ENCODE results near the gene ZNRD2. TPM values are rescaled to one million over a fixed set of nuclear protein-coding genes. Genes with fewer than 3 reads are reported as not detected.
A peak's percentile ranks its signal among the peaks of the same experiment; 100 is the strongest.

Gene ZNRD2
- total RNA-seq, 1 experiment from 2014 or later = 126 TPM

DNA sequence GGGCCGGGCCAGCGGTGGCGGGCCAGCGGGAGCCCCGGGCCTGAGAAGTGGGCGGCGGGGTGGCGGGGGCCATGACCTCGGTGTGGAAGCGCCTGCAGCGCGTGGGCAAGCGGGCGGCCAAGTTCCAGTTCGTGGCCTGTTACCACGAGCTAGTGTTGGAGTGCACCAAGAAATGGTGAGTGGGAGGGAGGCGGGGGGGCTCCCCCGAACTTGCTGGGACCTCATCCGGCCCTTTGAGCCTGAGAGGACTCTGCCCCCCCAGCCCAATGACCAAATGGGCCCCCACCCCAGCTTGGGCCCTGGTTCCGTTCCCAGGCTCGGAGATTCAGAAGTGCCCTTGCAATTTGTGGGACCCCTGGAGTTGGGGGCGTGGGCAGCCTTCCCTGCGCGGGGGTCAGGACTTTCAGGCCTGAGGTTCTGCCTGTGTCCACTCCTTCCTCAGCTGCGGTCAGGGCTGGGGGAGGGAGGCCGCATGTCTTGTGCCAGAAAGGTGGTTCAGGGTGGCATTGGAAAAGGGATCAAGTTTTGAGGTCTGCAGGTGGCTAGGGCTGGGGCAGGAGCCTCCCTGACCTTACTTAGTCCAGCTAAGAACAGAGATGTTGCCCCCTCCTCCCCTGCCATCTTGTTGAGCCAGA, 6.1 kb downstream of the ZNRD2 start:
- Histone ChIP-seq H3F3A (ENCODE audit: low read length, unreplicated experiment) (peaks cover 4% of the 10 kb centered on the region), H3K4me3 (ENCODE audit: low read length) (peak overlapping the region; percentile 75), H3K9me2 (replicated peaks; ENCODE audit: low read length) (no peaks in the 10 kb centered on the region), H3K79me2 (ENCODE audit: low read length) (peaks cover 35% of the 10 kb centered on the region), H4K20me1 (ENCODE audit: low read length) (peaks cover 5% of the 10 kb centered on the region), H2AFZ (ENCODE audit: low read length) (no peak overlapping the region; the same call in 1 of the 2 replicates), H3K4me2 (ENCODE audit: low read length) (peak overlapping the region; percentile 91), H3K27ac (ENCODE audit: low read length) (peak overlapping the region; percentile 65), H3K4me1 (ENCODE audit: insufficient read depth, low read length) (peaks cover 51% of the 10 kb centered on the region), H3K27me3 (ENCODE audit: low read length) (no peaks in the 10 kb centered on the region), H3K36me3 (ENCODE audit: low read depth, low read length) (no peaks in the 10 kb centered on the region; the same call in 1 of the 2 replicates), H3K9ac (ENCODE audit: low read length) (peak overlapping the region; percentile 76), H3K9me3 (ENCODE audit: low read length) (no peaks in the 10 kb centered on the region)
- no peak for DNase-seq
- TF ChIP-seq EZH2phosphoT487 (IDR thresholded peaks at IDR 0.05; ENCODE audit: borderline replicate concordance, low read length) = no peak
- TF ChIP-seq, protein P1, sequence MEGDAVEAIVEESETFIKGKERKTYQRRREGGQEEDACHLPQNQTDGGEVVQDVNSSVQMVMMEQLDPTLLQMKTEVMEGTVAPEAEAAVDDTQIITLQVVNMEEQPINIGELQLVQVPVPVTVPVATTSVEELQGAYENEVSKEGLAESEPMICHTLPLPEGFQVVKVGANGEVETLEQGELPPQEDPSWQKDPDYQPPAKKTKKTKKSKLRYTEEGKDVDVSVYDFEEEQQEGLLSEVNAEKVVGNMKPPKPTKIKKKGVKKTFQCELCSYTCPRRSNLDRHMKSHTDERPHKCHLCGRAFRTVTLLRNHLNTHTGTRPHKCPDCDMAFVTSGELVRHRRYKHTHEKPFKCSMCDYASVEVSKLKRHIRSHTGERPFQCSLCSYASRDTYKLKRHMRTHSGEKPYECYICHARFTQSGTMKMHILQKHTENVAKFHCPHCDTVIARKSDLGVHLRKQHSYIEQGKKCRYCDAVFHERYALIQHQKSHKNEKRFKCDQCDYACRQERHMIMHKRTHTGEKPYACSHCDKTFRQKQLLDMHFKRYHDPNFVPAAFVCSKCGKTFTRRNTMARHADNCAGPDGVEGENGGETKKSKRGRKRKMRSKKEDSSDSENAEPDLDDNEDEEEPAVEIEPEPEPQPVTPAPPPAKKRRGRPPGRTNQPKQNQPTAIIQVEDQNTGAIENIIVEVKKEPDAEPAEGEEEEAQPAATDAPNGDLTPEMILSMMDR (conservative IDR thresholded peaks at IDR 0.05; ENCODE audit: low read depth, low read length) = no peak
- POLR2A ChIA-PET (ENCODE audit: unreplicated experiment) = interaction anchor here (0.6 kb wide), 2 partner anchors 38 to 539 kb away, joined by 3 to 4 read pairs; no protein-coding TSS in a partner anchor
- CTCF ChIA-PET = interaction anchor here (0.6 kb wide), 2 partner anchors 29 to 446 kb away, joined by 4 read pairs; no protein-coding TSS in a partner anchor
- no peak for ATAC-seq
- intact Hi-C loops (cut with micrococcal nuclease) = loop anchor here (2.0 kb wide), 1 partner anchor 38 kb away; the partner anchor contains the start of genes MAP3K11 and PCNX3
- BruUV-seq (replicated peaks) = no TSS peak

DNA sequence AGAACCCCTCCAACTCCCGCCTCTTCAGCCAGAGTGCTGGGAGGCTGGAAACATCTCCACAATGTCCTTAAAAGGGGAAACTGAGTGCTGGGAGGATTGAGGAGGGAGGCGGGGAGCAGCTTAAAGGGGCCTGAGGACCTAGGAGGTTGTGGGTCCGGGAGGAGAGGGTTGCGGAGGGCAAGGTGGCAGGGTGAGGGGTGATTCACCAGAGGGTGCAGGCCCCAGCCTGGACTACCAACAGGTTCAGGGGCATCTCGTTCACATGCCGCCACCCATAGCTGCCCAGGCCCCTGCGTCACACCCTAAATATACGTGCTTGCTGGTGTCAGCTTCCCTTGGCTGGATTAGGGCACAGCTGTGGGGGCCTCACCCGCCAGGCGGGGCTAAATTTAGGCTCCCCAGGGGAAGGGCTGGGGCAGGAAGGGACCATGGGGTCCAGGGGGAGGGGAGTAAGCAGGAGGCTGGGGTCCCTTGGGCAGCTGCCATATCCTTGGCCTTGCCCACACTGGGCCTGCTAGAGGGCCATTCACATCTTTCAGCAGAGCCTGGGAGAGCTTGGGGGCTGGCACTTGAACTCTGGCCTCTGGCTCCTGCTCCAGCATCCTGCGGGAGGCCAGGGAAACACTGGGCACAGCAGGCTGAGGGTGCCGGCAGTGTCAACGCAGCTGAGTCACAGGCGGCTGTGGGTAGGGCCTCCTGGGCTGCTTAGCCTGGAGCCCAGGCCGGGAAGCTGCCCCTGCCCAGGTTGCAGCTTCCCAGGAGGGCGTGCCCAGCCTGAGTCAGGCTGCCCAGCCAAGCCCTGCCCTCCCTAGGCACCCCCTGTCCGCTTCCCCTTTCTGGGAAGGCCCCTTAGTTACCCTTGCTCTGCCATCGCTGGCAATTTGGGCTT, 6.8 kb downstream of the ZNRD2 start:
- peak overlapping the region; percentile 75 for H3K4me3 ChIP-seq (ENCODE audit: low read length)
- H3F3A ChIP-seq (ENCODE audit: low read length, unreplicated experiment) = peaks cover 4% of the 10 kb centered on the region
- H3K9ac ChIP-seq (ENCODE audit: low read length) = peak overlapping the region; percentile 76
- intact Hi-C loops (cut with micrococcal nuclease) = loop anchor here (2.0 kb wide), 1 partner anchor 38 kb away; the partner anchor contains the start of genes MAP3K11 and PCNX3
- peaks cover 5% of the 10 kb centered on the region for H4K20me1 ChIP-seq (ENCODE audit: low read length)
- CTCF ChIA-PET = interaction anchor here (0.7 to 1.1 kb wide), 3 partner anchors 11 to 19 kb away, joined by 4 to 7 read pairs (median 4); partner anchors contain the start of gene KCNK7
- TF ChIP-seq EZH2 (IDR thresholded peaks at IDR 0.05; ENCODE audit: low read length, unreplicated experiment) (no peak), EZH2phosphoT487 (IDR thresholded peaks at IDR 0.05; ENCODE audit: borderline replicate concordance, low read length) (no peak)
- TF ChIP-seq, protein P1 (conservative IDR thresholded peaks at IDR 0.05; ENCODE audit: low read depth, low read length) = no peak
- peak overlapping the region; percentile 65 for H3K27ac ChIP-seq (ENCODE audit: low read length)
- ATAC-seq (peak; percentile 72), DNase-seq (peak; percentile 94)
- no peaks in the 10 kb centered on the region for H3K9me2 ChIP-seq (replicated peaks; ENCODE audit: low read length)
- POLR2A ChIA-PET (ENCODE audit: unreplicated experiment) = interaction anchor here (0.6 kb wide), 5 partner anchors 36 to 539 kb away, joined by 3 to 4 read pairs (median 3); no protein-coding TSS in a partner anchor
- no TSS peak for BruUV-seq (replicated peaks)
- H3K27me3 ChIP-seq (ENCODE audit: low read length) = no peaks in the 10 kb centered on the region
- no peaks in the 10 kb centered on the region for H3K9me3 ChIP-seq (ENCODE audit: low read length)
- peaks cover 44% of the 10 kb centered on the region for H3K4me1 ChIP-seq (ENCODE audit: insufficient read depth, low read length)
- H2AFZ ChIP-seq (ENCODE audit: low read length) = no peak overlapping the region
- H3K79me2 ChIP-seq (ENCODE audit: low read length) = peaks cover 28% of the 10 kb centered on the region
- peak overlapping the region; percentile 91 for H3K4me2 ChIP-seq (ENCODE audit: low read length)
- peaks cover 3% of the 10 kb centered on the region; the same call in 1 of the 2 replicates for H3K36me3 ChIP-seq (ENCODE audit: low read depth, low read length)
